ENCODE measurements around the gene DTWD2.
"Not testable (repeated sequence)": the region's sequence is repeated elsewhere in the genome, so short reads cannot be mapped to it uniquely, and the experiment has no call there.

DTWD2 gene

GRCh38 chr5:118987988-118988865 lies at the start of gene DTWD2:
Gene DTWD2 (minus strand): TSS chr5:118988547. CDS start chr5:118988511, 36 bp downstream.
- DNase-seq, result peak; percentile 80 to 89 (median 84)

GRCh38 chr5:119037496-119038215 lies 49.3 kb upstream of the DTWD2 start:
- DNase-seq, result no peak

DNA sequence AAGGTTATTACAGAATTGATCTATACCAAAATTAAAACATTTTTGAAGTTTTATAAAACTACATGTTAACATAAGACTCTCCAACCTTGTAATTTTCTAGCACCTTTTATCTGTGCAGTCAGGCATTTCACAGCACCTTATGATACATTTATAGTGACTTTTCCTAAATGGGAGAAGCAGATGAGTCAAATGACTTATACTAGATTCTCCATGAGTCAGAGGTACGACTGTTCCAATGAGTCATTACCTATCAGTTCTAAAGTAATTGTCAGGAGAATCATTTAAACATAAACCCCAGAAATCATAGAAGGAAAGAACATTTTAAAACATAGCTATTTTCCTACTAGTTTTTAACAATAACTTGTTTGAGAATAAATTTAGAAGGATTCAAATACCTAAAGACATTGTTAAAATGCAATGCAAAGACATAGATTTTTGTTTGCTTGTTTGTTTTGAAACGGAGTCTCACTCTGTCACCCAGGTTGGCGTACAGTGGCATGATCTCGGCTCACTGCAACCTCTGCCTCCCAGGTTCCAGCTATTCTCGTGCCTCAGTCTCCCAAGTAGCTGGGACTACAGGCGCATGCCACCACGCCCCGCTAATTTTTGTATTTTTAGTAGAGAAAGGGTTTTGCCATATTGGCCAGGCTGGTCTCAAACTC lies 47.9 kb upstream of the DTWD2 start:
- no peak for DNase-seq

- no peak for DNase-seq
Observed at GRCh38 chr5:119033135-119033534, 44.8 kb upstream of the DTWD2 start.

- no peak for DNase-seq
Observed at GRCh38 chr5:119032656-119033055, 44.3 kb upstream of the DTWD2 start.

- DNase-seq, result no peak
Observed at GRCh38 chr5:119031905-119032304, 43.6 kb upstream of the DTWD2 start.

- no peak for DNase-seq
Observed at GRCh38 chr5:119031011-119031886, 42.9 kb upstream of the DTWD2 start.

DNA sequence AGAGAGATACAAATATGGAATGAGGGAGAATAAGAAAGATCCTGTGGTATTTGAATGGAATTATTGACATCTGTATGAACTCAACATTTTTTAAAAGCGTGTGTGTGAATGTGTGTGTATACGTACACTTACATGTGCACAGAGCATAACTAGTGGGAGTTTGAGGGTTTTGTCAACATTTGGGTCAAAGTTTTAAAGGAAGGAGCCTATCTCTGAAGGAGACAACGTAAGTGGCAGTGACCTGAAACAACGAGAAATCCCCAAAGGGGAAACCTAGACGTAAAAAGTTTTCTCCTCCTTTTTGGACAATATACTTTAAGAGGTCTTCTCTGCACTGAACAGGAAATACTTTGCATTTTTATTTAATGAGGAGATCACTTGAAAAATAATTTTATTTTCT lies 40.2 kb upstream of the DTWD2 start:
- DNase-seq, result no peak

DNA sequence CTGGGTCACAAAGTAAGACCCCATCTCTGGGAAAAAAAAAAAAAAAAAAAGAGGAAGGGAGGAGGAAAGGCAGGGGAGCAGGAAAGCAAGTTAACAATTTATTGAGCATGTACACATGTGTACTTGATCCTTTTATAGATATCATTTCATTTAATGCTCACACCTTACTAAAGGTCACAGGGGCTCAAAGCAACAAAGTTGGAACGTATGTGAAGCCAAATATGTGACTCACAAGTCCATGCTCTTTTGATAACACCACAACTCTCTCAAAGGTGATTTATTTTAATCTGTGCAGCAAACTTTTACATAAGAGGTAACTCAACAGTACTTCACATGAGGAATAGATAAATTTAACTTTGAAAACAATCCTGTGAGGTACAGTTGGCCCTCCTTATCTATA lies 34.4 kb upstream of the DTWD2 start:
- no peak for DNase-seq

- DNase-seq, result no peak
Observed at GRCh38 chr5:119022017-119022745, 33.8 kb upstream of the DTWD2 start.

DNA sequence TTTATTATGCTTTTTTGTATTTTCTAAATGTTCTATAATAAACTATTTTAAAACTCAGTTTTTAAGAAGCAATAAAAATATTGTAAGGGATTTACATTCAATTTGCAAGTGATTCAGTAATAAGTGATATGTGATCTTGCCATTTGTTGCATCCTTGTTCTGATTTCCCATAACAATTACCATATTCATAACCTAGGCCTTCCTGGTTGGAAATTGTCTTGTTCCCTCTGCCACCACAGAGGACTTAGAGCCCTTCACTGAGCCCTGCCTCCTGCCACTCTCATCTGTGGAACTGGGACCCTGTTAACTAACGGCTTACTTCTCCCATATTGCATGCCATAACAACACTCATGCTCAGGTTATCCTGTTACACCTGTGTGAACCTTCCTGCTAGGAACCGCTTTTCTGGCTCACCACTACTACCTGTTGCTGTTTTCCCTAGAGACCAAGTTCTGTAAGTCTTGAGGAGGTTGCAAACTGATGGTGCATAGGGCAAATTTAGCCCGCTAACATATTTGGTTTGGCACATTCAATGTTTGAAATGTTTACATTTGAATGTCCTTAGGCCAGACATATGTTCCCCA lies 32.9 kb upstream of the DTWD2 start:
- no peak for DNase-seq

- DNase-seq, result no peak
Observed at GRCh38 chr5:119019949-119020348, 31.6 kb upstream of the DTWD2 start.

- DNase-seq, result no peak
Observed at GRCh38 chr5:119019501-119019900, 31.2 kb upstream of the DTWD2 start.

GRCh38 chr5:119017994-119018393 lies 29.6 kb upstream of the DTWD2 start:
- DNase-seq, result no peak

- no peak for DNase-seq
Observed at GRCh38 chr5:119016125-119016774, 27.9 kb upstream of the DTWD2 start.

GRCh38 chr5:119011186-119011585 lies 22.8 kb upstream of the DTWD2 start:
- no peak for DNase-seq

DNA sequence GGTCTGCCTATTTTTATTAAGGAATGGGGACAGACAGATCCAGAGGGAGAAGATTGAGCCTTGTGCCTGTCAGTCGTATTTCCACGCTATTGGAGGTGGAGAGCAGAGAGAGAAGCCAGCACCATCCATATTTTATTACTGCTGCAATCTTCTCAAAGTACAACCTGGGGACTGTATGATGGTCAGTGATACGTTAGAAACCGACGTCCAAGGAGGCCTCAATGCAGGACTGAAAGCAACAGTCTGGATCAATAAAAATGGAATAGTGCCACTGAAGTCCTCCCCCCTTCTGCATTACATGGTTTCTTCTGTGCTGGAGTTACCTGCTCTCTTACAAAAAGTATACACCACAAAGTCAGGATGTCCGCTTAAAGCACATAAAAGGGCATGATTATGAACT lies 21.9 kb upstream of the DTWD2 start:
- DNase-seq, result no peak

DNA sequence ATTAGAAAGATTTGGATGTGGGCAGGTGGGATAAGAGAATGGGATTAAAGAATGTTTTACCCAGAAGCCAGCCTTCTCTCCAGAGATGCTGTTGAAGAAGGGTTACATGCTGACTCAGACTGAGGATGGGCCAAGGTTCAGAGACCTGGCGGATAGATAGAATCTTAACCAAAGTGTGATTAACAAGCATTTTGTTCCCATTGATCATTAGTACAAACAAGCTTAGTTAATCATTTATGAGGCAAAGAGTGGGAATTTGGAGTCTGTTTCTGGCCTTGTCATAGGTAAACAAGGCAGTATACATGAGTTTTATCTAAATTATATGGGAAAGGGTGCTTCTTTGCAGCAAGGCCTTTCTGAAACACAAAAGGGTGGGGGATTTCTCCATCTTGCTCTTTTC lies 20.8 kb upstream of the DTWD2 start:
- DNase-seq, result no peak

DNA sequence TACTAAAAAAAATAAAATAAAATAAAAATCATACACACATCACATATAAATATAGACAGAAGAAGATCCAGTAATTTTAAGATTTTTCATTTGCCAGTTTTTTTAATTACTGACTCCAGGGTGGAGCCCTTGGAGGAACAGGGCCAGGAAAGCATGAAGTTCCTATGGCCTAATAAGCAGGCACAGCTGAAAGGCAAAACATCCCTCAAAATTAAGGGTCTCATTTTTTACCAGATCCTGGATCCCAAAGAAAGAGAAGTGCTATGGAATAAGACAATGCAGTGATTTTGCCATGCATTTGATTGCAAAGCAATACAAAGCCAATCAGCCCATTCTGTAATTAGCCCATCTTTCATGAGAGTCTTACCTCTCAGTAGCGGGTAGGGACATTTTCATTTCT lies 11.3 kb upstream of the DTWD2 start:
- no peak for DNase-seq

DNA sequence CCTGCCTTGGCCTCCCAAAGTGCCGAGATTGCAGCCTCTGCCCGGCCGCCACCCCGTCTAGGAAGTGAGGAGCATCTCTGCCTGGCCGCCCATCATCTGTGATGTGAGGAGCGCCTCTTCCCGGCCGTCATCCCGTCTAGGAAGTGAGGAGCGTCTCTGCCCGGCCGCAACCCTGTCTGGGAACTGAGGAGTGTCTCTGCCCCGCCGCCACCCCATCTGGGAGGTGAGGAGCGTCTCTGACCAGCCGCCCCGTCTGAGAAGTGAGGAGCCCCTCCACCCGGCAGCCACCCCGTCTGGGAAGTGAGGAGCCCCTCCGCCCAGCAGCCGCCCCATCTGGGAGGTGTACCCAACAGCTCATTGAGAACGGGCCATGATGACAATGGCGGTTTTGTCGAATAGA lies 10.5 kb upstream of the DTWD2 start:
- not testable (repeated sequence) for DNase-seq

GRCh38 chr5:118996098-118996497 lies 7.8 kb upstream of the DTWD2 start:
- DNase-seq, result no peak

All from activated naive CD4-positive, alpha-beta T cell (primary cell).